OCI-LY3 (cell line): ENCODE data around the gene KMT5B.

Source experiments
- EZH2phosphoT487 ChIP-seq: fragments of 200-600 bp; shearing (Covaris generic); IDR thresholded peaks from 2 replicates; pipeline ENCODE4 v1.6.1; 2018; ENCODE audit warnings: antibody characterized with exemption, mixed run types, low read depth
- TF ChIP-seq, protein P1 (sequence below): fragments of 200-600, 300-600 bp; sonication (generic); IDR thresholded peaks from 2 replicates; pipeline ENCODE4 v1.5.1; 2014; ENCODE audit warnings: antibody characterized with exemption, low read length, low read depth

DNA sequence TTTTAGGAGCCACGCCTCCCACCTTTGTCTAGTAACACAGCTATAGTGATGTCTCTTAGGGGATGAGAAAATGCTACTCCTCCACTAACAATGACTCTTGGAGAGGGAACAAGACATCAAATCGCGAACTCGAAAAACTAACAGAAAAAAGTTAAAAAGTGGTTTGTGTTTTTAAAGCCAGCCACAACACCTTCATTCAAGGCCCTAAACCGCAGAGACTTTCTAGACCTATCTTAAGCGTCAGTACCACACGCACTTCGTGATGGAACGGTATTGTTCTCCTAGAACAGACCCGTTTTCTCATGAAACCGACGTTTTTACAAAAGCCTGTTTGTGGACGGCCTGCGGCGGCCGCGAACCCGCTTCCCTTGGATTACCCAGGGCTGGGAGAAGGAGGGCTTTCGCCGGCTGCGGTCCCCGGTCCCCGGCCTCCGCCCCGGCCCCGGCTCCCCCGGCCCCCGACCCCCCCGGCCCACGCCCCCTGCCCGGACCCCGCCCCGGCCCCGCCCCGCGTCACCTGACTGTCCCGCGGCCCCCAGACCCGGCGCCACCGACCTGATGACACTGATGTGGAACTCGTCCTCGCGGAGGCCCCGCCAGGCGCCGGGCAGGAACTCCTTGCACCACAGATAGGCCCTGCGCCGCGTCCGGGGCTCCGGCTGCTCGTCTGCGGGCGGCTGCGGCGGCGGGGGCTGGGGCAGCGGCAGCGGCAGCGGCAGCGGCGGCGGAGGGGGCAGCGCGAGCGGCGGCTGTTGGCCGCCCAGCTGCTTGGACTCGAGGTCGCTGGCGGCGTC is 92.6 kb downstream of the KMT5B start:
- TF ChIP-seq, protein P1, sequence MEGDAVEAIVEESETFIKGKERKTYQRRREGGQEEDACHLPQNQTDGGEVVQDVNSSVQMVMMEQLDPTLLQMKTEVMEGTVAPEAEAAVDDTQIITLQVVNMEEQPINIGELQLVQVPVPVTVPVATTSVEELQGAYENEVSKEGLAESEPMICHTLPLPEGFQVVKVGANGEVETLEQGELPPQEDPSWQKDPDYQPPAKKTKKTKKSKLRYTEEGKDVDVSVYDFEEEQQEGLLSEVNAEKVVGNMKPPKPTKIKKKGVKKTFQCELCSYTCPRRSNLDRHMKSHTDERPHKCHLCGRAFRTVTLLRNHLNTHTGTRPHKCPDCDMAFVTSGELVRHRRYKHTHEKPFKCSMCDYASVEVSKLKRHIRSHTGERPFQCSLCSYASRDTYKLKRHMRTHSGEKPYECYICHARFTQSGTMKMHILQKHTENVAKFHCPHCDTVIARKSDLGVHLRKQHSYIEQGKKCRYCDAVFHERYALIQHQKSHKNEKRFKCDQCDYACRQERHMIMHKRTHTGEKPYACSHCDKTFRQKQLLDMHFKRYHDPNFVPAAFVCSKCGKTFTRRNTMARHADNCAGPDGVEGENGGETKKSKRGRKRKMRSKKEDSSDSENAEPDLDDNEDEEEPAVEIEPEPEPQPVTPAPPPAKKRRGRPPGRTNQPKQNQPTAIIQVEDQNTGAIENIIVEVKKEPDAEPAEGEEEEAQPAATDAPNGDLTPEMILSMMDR = no peak
- no peak for TF ChIP-seq EZH2phosphoT487
